ENCODE measurements around the gene GLI1.

- no peak for TF ChIP-seq CTCF (IDR thresholded peaks at IDR 0.05 in 4 of 5, conservative IDR thresholded peaks at IDR 0.05 in 1 of 5)
- TF ChIP-seq POLR2A (IDR thresholded peaks at IDR 0.05), result no peak
These were observed 14.8 kb upstream of the GLI1 start for GRCh38 chr12:57444744-57445143.

Data from gastrocnemius medialis (tissue), 4 donors.